HG02678 (cell line): Measurements from ENCODE around the gene DNAH2.
A peak's percentile ranks its signal among the peaks of the same experiment; 100 is the strongest.

Source experiments
- ATAC-seq: cut with Tn5 transposase; IDR thresholded peaks from one replicate; pipeline ENCODE4 v1.9.1; 2021; ENCODE audit warnings: mild to moderate bottlenecking, moderate library complexity; ENCODE audit not compliant: unreplicated experiment

Gene DNAH2

GRCh38 chr17:7849130-7849750 is 131.7 kb downstream of the DNAH2 start:
- no peak for ATAC-seq

GRCh38 chr17:7849751-7850504 is 132.4 kb downstream of the DNAH2 start:
- no peak for ATAC-seq

GRCh38 chr17:7850701-7851437 is 133.3 kb downstream of the DNAH2 start:
- no peak for ATAC-seq

- peak; percentile 87 for ATAC-seq
Observed at GRCh38 chr17:7851438-7852261, 134.1 kb downstream of the DNAH2 start.

DNA sequence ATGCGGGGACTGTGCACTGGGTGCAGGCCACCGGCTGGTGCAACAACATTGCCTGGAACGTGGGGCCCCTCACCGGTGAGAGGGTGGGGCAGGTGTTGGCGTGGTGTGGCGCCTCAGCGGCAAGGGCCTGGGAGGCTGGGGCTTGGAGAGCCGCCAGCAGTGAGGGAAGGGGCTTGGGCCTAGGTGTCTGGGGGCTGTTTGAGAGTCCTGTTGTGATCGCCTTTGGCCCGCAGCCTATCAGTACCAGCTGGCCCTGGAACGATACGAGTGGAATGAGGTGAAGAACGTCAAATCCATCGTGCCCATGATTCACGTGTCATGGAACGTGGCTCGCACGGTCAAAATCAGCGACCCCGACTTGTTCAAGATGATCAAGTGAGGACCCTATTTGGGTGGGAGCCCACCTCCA is 134.7 kb downstream of the DNAH2 start:
- ATAC-seq, result no peak

GRCh38 chr17:7852919-7853690 is 135.6 kb downstream of the DNAH2 start:
- no peak for ATAC-seq

GRCh38 chr17:7853691-7854038 is 136.1 kb downstream of the DNAH2 start:
- no peak for ATAC-seq

GRCh38 chr17:7854078-7854777 is 136.7 kb downstream of the DNAH2 start:
- ATAC-seq, result no peak

DNA sequence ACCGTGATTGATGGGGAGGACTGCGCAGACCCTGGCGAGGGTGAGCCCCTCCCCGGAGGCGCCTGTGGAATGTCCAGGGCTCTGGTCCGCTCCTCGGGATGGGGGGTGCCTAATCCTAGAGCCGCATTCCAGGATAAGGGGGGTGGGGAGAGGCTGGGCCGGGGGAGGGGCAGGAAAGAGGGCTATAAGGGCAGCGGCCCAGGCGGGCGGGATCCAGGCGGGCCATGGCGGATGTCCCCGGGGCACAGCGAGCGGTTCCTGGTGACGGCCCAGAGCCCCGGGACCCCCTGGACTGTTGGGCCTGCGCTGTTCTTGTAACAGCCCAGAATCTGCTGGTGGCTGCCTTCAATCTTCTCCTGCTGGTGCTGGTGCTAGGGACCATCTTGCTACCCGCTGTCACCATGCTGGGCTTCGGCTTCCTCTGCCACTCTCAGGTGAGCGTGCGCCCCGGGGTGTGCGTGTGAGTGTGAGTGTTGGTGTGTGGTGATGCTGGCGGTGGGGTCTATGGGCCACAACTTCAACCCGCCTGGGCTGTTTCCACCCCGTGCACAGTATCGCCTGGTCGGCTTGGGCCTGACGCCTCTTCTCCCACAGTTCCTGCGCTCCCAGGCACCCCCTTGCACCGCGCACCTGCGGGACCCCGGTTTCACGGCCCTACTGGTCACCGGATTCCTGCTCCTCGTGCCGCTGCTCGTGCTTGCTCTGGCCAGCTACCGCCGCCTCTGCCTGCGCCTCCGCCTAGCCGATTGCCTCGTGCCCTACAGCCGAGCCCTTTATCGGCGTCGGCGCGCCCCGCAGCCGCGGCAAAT is 137.5 kb downstream of the DNAH2 start, which contains the start of gene TMEM88:
TSS of gene TMEM88 (plus strand) at position 216 of the 809 bp plus-strand sequence. CDS start at position 225, 9 bp downstream.
- ATAC-seq, result no peak

- no peak for ATAC-seq
Observed at GRCh38 chr17:7855660-7856010, 138.1 kb downstream of the DNAH2 start.

DNA sequence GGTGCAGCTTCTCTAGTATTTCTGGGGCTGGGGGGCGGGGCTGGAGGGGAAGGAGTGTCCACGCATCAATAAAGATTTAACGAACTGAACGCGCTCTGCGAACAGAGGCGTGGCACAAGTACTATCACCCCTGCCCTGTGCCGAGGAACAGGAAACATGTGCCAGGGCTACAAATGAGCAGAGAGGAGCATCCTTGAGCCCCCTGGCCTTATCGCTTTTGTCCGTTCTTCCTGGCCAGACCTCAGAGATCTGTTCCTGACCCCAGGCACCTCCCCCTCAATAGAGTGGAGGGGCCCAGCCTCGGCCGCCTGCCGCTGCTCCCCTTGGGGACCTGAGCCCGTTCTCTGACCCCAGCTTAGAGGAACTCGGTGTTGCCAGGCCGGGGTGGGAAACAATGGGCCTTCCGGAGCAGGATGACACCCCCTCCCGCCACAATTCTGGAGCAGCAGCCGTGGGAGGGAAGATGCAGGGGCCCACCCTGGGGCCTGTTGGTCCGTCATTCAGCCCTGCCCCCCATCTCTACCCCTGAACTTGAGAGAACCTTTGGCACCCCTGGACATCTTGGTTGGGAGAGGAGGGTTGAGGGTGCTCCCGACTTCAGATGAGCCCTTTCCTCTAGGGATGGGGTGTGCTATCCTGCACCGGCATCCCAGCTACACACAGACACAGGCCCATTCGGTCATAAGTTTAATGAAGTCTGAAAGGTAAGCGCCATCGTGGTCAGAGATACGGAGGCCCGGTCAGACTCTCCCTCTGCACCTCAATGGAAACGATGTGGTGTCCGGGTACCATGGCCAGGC is 138.7 kb downstream of the DNAH2 start:
- ATAC-seq, result no peak

- ATAC-seq, result peak; percentile 75
Observed at GRCh38 chr17:7856811-7857712, 139.5 kb downstream of the DNAH2 start, which contains the start of gene NAA38. NAA38 (minus strand) TSS chr17:7857559; CDS start chr17:7857463, 96 bp downstream.

DNA sequence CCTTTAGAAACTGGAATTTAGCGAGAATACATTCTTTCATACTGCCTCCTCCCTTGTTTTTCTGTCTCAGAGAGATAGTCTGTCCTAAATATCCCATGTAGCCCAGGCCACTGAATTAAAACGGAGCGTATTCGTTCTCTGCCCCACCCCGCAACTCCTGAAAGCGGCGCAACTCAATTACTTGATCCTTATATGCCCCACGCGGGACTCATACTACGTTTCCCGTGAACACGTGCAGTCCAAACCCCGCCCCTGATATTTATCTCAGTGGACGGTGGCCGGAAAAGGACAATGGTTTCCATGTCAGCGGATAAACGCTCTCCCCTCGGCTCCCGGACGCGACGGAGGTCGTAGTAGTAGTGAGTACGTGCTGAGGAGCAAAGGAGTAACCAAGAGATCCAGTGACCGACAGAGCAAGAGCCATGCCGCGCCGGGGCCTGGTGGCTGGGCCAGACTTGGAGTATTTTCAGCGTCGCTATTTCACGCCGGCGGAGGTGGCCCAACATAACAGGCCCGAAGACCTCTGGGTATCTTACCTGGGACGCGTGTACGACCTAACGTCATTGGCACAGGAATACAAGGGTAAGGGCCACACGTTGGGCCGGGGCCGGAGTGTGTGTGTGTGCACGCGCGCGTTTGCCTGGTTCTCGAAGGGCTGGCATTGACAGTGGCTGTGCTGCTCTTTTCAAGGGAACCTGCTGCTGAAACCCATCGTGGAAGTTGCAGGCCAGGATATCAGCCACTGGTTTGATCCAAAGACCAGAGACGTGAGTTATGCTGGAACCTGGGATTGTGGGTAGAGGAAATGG is 140.4 kb downstream of the DNAH2 start, which contains the start of gene CYB5D1:
TSS of gene CYB5D1 (plus strand) at position 291 of the 809 bp plus-strand sequence. CDS start at position 423, 132 bp downstream.
- peak; percentile 39 for ATAC-seq

- ATAC-seq, result no peak
Observed at GRCh38 chr17:7858522-7858810, 140.9 kb downstream of the DNAH2 start.

DNA sequence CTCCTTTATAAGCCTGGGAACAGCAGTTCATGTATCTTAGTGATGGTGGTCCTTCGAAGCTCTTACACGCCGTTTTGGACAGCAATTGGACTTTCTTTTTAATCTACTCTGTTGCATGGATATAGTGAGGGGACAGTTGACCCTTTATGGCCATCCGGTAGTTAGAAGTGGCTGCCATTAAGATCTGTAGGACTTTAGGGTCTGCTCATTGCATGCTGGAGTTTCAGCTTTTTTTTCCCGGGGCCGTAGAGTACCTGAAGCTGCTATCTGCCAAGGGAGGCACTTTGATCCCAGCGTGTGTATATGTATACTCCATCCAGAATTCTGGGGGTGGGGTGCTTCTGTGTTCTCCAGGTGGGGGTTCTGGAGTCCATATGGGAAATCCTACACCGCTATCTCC is 141.5 kb downstream of the DNAH2 start:
- ATAC-seq, result no peak
